AG04450 (cell line): Measurements from ENCODE around the gene PCMTD2. TPM values are rescaled to one million over a fixed set of nuclear protein-coding genes. Genes with fewer than 3 reads are reported as not detected.

Source experiments
- CTCF ChIA-PET: fragments of 300-600, 350-600 bp; formaldehyde crosslinking; extraction: SDS; loops from one replicate; lab custom pipeline; 2022; ENCODE audit warnings: antibody characterized with exemption, inconsistent platforms; lab: Charles Lee
- POLR2A ChIA-PET: fragments of 350-600 bp; formaldehyde crosslinking; extraction: SDS; loops from one replicate; lab custom pipeline; 2021; ENCODE audit warnings: antibody characterized with exemption, inconsistent platforms; lab: Yijun Ruan, JAX
- DNase-seq: peaks from one replicate; pipeline ENCODE4 v3.0.0-alpha.2; 2011; ENCODE audit warnings: low read depth, low spot score
- H3K27ac ChIP-seq: one replicate; pipeline ENCODE4 v1.5.1; 2012; ENCODE audit warnings: low read depth, low read length, control low read depth
- H3K27me3 ChIP-seq: one replicate; pipeline ENCODE4 v1.6.0; 2012; ENCODE audit warnings: low read length; ENCODE audit not compliant: control insufficient read depth, insufficient read depth
- H3K4me3 ChIP-seq: 2 replicates; pipeline ENCODE4 v1.5.1; 2011; ENCODE audit warnings: mild to moderate bottlenecking, low read depth, low read length, control low read depth
- H3K9me3 ChIP-seq: 2 replicates; pipeline ENCODE4 v1.5.1; 2012; ENCODE audit warnings: low read length; ENCODE audit not compliant: control insufficient read depth, insufficient read depth
- polyA plus RNA-seq: library from polyadenylated mRNA; depleted of rRNA; stranded (reverse); fragments of >200 nt; gene quantifications from 2 replicates; pipeline ENCODE4 v1.2.3, GENCODE V29; 2011
- TF ChIP-seq, protein P1 (sequence below): IDR thresholded peaks from 2 replicates; pipeline ENCODE4 v1.5.1; 2011; ENCODE audit warnings: low read depth, low read length, control low read depth, inconsistent platforms

PCMTD2 gene
- polyA plus RNA-seq, 1 experiment, result 42.7 TPM

DNA sequence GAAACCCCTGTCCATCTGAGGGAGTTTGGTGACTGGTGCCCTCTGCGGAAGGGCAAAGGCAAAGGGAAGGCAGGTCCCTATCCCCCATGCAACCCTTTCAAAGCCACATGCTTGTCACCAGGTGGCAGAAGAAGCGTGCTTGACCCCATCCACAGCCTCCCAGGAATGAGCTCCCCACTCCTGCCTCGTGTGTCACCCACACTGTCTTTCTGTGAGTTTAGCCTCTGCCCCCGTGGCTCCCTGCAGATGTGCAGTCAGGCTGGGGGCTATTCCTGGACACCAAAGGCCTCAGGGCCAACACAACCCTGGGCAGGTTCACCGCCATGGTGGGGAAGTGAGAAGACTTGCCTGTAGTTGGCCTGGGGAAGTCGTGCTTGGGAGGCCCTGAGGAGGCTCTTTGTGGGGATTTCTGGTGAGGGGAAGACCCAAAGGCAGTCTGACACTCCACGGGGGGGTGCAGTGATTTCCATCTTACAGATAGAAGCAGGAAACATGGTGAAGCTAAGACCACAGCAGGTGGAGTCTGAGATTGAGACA, 16.6 kb upstream of the PCMTD2 start:
- H3K9me3 ChIP-seq, result peaks cover 6% of the 10 kb centered on the region; the same call in 1 of the 2 replicates
- no peak for DNase-seq
- POLR2A ChIA-PET, result no interaction called here
- H3K27ac ChIP-seq, result no peak overlapping the region
- CTCF ChIA-PET, result interaction anchor here (0.6 kb wide), 1 partner anchor 36 kb away, joined by 3 read pairs; no protein-coding TSS in a partner anchor
- TF ChIP-seq, protein P1, sequence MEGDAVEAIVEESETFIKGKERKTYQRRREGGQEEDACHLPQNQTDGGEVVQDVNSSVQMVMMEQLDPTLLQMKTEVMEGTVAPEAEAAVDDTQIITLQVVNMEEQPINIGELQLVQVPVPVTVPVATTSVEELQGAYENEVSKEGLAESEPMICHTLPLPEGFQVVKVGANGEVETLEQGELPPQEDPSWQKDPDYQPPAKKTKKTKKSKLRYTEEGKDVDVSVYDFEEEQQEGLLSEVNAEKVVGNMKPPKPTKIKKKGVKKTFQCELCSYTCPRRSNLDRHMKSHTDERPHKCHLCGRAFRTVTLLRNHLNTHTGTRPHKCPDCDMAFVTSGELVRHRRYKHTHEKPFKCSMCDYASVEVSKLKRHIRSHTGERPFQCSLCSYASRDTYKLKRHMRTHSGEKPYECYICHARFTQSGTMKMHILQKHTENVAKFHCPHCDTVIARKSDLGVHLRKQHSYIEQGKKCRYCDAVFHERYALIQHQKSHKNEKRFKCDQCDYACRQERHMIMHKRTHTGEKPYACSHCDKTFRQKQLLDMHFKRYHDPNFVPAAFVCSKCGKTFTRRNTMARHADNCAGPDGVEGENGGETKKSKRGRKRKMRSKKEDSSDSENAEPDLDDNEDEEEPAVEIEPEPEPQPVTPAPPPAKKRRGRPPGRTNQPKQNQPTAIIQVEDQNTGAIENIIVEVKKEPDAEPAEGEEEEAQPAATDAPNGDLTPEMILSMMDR, result no peak
- no peak overlapping the region for H3K4me3 ChIP-seq
- peaks cover 13% of the 10 kb centered on the region for H3K27me3 ChIP-seq

GRCh38 chr20:64239449-64240242, 15.9 kb upstream of the PCMTD2 start:
- CTCF ChIA-PET, result interaction anchor here (0.6 kb wide), 1 partner anchor 35 kb away, joined by 3 read pairs; no protein-coding TSS in a partner anchor
- POLR2A ChIA-PET, result no interaction called here
- TF ChIP-seq, protein P1, result no peak
- Histone ChIP-seq H3K27ac (no peak overlapping the region), H3K27me3 (peaks cover 19% of the 10 kb centered on the region), H3K4me3 (no peak overlapping the region), H3K9me3 (peaks cover 6% of the 10 kb centered on the region; the same call in 1 of the 2 replicates)
- no peak for DNase-seq

- TF ChIP-seq, protein P1, result no peak
- no peak overlapping the region for H3K4me3 ChIP-seq
- H3K27ac ChIP-seq, result no peak overlapping the region
- H3K27me3 ChIP-seq, result peaks cover 23% of the 10 kb centered on the region
- H3K9me3 ChIP-seq, result peaks cover 6% of the 10 kb centered on the region; the same call in 1 of the 2 replicates
- ChIA-PET POLR2A (no interaction called here), CTCF (no interaction called here)
- DNase-seq, result no peak
Measured at GRCh38 chr20:64240243-64241015, 15.1 kb upstream of the PCMTD2 start.

DNA sequence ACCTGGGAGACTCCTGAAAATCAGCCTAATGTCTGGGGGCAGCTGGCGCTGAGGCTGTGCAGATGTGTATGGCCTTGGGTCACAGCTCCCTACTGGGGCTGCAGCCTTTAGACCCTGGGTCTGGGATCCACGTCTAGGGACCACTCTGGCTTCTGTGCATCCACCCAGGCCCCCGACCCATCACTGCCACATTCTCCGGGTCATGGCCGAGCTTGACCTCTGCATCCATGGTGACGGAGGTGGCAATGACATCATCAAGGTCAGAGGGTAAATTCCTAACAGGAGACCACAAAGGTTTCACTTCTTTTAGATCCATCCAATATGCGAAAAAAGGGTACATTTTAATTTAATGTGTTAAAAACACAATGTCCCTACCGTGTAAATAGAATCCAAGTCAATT, 14.5 kb upstream of the PCMTD2 start:
- CTCF ChIA-PET, result no interaction called here
- H3K9me3 ChIP-seq, result peaks cover 6% of the 10 kb centered on the region; the same call in 1 of the 2 replicates
- no peak overlapping the region for H3K27ac ChIP-seq
- no peak for DNase-seq
- TF ChIP-seq, protein P1, result no peak
- H3K27me3 ChIP-seq, result peaks cover 28% of the 10 kb centered on the region
- POLR2A ChIA-PET, result no interaction called here
- H3K4me3 ChIP-seq, result no peak overlapping the region
